GM23248 (cell line): ENCODE results near the gene DEDD2. TPM values are rescaled to one million over a fixed set of nuclear protein-coding genes. Genes with fewer than 3 reads are reported as not detected.

ENCODE experiments used
- DNase-seq: peaks from one replicate; pipeline ENCODE4 v3.0.0-alpha.2; 2015
- H2AFZ ChIP-seq: fragments of 200-600 bp; sonication (generic); 2 replicates; pipeline ENCODE4 v1.6.1; 2016; ENCODE audit warnings: antibody characterized with exemption
- H3F3A ChIP-seq: fragments of 200-600 bp; sonication (generic); 2 replicates; pipeline ENCODE4 v1.6.1; 2016; ENCODE audit warnings: mild to moderate bottlenecking, antibody characterized with exemption, mixed run types; ENCODE audit not compliant: insufficient read depth
- H3K27ac ChIP-seq: fragments of 200-600 bp; sonication (generic); 2 replicates; pipeline ENCODE4 v1.5.1; 2016; ENCODE audit warnings: mild to moderate bottlenecking
- H3K27me3 ChIP-seq: fragments of 200-600 bp; sonication (generic); replicated peaks from 2 replicates; pipeline ENCODE4 v1.6.1; 2016; ENCODE audit warnings: mild to moderate bottlenecking; ENCODE audit not compliant: insufficient read depth
- H3K36me3 ChIP-seq: fragments of 200-600 bp; sonication (generic); 2 replicates; pipeline ENCODE4 v1.6.1; 2016; ENCODE audit warnings: low read depth, mild to moderate bottlenecking
- H3K4me1 ChIP-seq: fragments of 200-600 bp; sonication (generic); 2 replicates; pipeline ENCODE4 v1.6.1; 2016; ENCODE audit warnings: mild to moderate bottlenecking; ENCODE audit not compliant: insufficient read depth
- H3K4me2 ChIP-seq: fragments of 200-600 bp; sonication (generic); one replicate; pipeline ENCODE4 v1.6.1; 2016; ENCODE audit warnings: mild to moderate bottlenecking; ENCODE audit not compliant: unreplicated experiment
- H3K4me3 ChIP-seq: fragments of 200-600 bp; sonication (generic); 2 replicates; pipeline ENCODE4 v1.5.1; 2016; ENCODE audit warnings: mild to moderate bottlenecking
- H3K79me2 ChIP-seq: fragments of 200-600 bp; sonication (generic); 2 replicates; pipeline ENCODE4 v1.6.1; 2016; ENCODE audit warnings: mild to moderate bottlenecking; ENCODE audit not compliant: insufficient read depth
- H3K9ac ChIP-seq: fragments of 200-600 bp; sonication (generic); 2 replicates; pipeline ENCODE4 v1.6.1; 2016; ENCODE audit warnings: mild to moderate bottlenecking
- H3K9me2 ChIP-seq: fragments of 200-600 bp; sonication (generic); 2 replicates; pipeline ENCODE4 v1.6.1; 2016; ENCODE audit warnings: mixed run types, mild to moderate bottlenecking, moderate library complexity; ENCODE audit not compliant: insufficient read depth
- H3K9me3 ChIP-seq: fragments of 200-600 bp; sonication (generic); one replicate; pipeline ENCODE4 v1.6.1; 2017; ENCODE audit warnings: low read depth
- H4K20me1 ChIP-seq: fragments of 200-600 bp; sonication (generic); 2 replicates; pipeline ENCODE4 v1.6.0; 2016; ENCODE audit not compliant: insufficient read depth
- EZH2 ChIP-seq: fragments of 200-600 bp; sonication (generic); IDR thresholded peaks from 2 replicates; pipeline ENCODE4 v1.6.1; 2018; ENCODE audit warnings: antibody characterized with exemption, mild to moderate bottlenecking; ENCODE audit not compliant: insufficient read depth, poor library complexity, severe bottlenecking
- EZH2phosphoT487 ChIP-seq: fragments of 200-600 bp; sonication (generic); IDR thresholded peaks from 2 replicates; pipeline ENCODE4 v1.6.1; 2018; ENCODE audit warnings: antibody characterized with exemption, moderate library complexity, mild to moderate bottlenecking, low read depth; ENCODE audit not compliant: insufficient read depth
- WGBS, 2 experiments: methylation state at CpG; one replicate each; pipeline ENCODE4 v1.1.6; 2015 to 2017; ENCODE audit warnings: low lambda C conversion rate in 2 of 2, low coverage in 1 of 2; ENCODE audit errors: missing lambda C conversion rate in 2 of 2; 5-methylcytosine and 5-hydroxymethylcytosine counted together
- in situ Hi-C: fragments of 300-500 bp; cut with MboI; formaldehyde crosslinking; loops from 2 replicates; pipeline ENCODE4 v1.15.0; 2020
- polyA plus RNA-seq: library from polyadenylated mRNA; unstranded; fragments of >200 nt; fragmentation: Nextera tagmentation; extraction: Ambion mirVana; gene quantifications from 2 replicates; pipeline ENCODE4 v1.2.1, GENCODE V29; 2016
- total RNA-seq: library from RNA; depleted of rRNA; stranded (reverse); fragments of >200 nt; shearing (Covaris generic); gene quantifications from 2 replicates; pipeline ENCODE4 v1.2.3, GENCODE V29; 2014

The DEDD2 gene
- total and polyA plus RNA-seq, 2 experiments from 2014 or later = 21.1 to 27.8 TPM

DNA sequence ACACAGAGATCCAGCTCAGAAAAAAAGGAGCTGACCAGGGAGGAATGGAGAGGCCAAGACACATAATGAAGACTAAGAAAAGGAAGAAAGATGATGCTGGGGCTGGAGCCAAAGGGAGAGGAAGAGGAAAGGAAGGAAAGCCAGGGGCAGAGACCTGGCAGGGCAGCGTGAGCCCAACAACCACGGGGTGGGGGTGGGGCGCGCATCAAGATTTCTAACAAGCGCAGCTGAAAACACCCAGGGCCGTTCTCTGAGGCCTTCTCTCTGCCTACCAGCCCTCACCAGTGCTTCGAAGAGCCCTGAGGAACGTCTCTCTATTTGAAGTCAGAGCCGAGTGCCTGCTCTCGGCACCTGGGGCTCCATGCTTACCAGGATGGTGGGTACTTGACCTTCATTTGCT is 61.7 kb downstream of the DEDD2 start:
- WGBS, 2 experiments = 29 to 38% methylated on average over 8 to 10 of the region's 10 CpGs
- Histone ChIP-seq H4K20me1 (no peaks in the 10 kb centered on the region), H3F3A (no peaks in the 10 kb centered on the region), H3K9ac (no peak overlapping the region), H3K79me2 (no peaks in the 10 kb centered on the region), H3K27me3 (peaks cover 64% of the 10 kb centered on the region), H2AFZ (no peak overlapping the region), H3K4me2 (no peak overlapping the region), H3K4me1 (no peaks in the 10 kb centered on the region), H3K9me3 (no peaks in the 10 kb centered on the region), H3K36me3 (no peaks in the 10 kb centered on the region), H3K4me3 (no peak overlapping the region), H3K27ac (no peak overlapping the region), H3K9me2 (no peaks in the 10 kb centered on the region)
- TF ChIP-seq EZH2 = no peak
- TF ChIP-seq EZH2phosphoT487 = no peak
- in situ Hi-C loops = no loop called here
- DNase-seq = no peak

DNA sequence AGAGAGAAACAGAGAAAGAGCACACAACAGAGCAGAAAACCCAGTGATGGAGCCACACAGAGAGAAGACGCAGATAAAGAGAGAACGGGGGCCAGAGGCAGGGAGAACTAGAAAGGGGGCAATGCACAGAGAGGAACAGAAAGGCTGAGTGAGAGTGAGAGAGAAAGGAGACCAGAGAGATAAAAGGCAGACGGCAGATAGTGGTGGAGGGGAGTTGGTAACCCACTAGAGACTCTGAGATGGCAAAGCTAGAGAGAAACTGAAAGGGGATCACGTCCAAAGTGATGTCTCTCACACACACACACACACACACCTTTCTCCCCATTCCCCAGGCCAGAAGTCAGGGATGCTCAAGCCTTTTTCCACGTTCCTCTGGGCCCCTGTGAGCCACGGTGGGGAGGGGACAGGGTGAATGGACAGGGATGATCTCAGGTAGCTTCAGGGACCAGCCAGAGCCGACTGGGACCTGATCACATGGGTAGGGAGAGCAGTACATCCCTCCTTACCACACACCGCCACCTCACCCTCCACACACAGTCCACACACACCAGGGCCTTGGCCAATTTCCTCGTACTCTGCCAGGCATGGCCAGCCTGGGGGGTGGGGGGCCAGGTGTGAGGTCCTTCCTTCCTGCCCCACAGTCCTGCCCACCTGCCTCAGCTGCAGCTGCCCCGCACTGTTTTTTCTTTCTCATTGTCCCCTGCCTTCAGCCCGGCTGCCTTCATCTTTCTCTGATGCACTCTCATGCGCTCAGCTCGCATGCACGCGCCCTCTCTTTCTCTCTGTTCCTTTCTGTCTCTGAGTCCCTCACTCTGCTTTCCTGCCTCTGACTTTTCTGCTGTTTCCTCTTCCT is 62.8 kb downstream of the DEDD2 start:
- Histone ChIP-seq H3K36me3 (no peaks in the 10 kb centered on the region), H3K9me3 (no peaks in the 10 kb centered on the region), H3K4me2 (no peak overlapping the region), H3F3A (no peaks in the 10 kb centered on the region), H2AFZ (no peak overlapping the region), H4K20me1 (no peaks in the 10 kb centered on the region), H3K4me1 (no peaks in the 10 kb centered on the region), H3K27ac (no peak overlapping the region), H3K4me3 (no peak overlapping the region), H3K9ac (no peak overlapping the region), H3K9me2 (no peaks in the 10 kb centered on the region), H3K79me2 (no peaks in the 10 kb centered on the region), H3K27me3 (peaks cover 57% of the 10 kb centered on the region)
- peak; percentile 6 for TF ChIP-seq EZH2
- TF ChIP-seq EZH2phosphoT487 = no peak
- in situ Hi-C loops = no loop called here
- no peak for DNase-seq
- WGBS, 2 experiments = 45 to 56% methylated on average over 15 of the region's 15 CpGs

DNA sequence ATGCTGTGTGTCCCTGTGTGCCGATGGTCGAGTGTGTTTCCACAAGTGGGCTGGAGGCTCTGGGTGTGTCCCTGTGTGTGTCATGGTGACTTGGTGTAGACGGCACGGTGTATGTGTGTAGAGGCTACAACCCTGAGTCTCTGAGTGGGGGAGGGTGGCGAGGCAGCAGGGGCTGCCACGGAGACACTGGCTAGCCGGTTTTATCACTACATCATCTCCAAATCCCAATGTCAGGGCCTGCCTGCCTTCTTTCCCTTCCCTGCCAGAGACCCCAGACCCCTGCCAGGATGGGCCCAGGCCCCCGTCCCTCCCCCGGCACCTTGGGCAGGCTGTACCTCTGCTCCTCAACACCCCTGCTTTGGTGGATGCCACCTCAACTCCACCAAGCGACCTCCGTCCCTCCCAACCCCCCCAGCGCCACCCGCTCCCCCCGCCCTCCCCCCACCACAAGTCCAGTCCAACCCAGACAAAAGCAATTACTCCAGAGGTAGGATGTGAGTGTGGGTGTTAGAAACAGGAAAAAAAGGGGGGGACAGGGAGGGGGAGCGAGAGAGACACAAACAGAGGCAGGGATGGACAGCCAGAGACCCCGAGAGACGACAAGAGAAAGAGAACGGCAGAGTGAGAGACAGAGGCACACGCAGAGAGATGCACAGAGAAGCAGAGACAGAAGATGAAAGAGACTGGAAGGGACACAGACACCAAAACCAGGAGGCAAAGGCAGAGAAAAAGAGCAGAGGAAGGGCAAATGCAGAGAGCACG is 63.6 kb downstream of the DEDD2 start:
- H3K4me3 ChIP-seq = no peak overlapping the region
- in situ Hi-C loops = no loop called here
- H3K4me2 ChIP-seq = no peak overlapping the region
- H2AFZ ChIP-seq = no peak overlapping the region
- H3K9me2 ChIP-seq = no peaks in the 10 kb centered on the region
- H3F3A ChIP-seq = no peaks in the 10 kb centered on the region
- no peaks in the 10 kb centered on the region for H3K79me2 ChIP-seq
- no peaks in the 10 kb centered on the region for H3K36me3 ChIP-seq
- H3K9ac ChIP-seq = no peak overlapping the region
- H4K20me1 ChIP-seq = no peaks in the 10 kb centered on the region
- peaks cover 57% of the 10 kb centered on the region for H3K27me3 ChIP-seq
- TF ChIP-seq EZH2 = peak; percentile 8
- no peak for TF ChIP-seq EZH2phosphoT487
- H3K9me3 ChIP-seq = no peaks in the 10 kb centered on the region
- no peaks in the 10 kb centered on the region for H3K4me1 ChIP-seq
- no peak for DNase-seq
- WGBS, 2 experiments = 17 to 19% methylated on average over 15 to 20 of the region's 20 CpGs
- H3K27ac ChIP-seq = no peak overlapping the region

DNA sequence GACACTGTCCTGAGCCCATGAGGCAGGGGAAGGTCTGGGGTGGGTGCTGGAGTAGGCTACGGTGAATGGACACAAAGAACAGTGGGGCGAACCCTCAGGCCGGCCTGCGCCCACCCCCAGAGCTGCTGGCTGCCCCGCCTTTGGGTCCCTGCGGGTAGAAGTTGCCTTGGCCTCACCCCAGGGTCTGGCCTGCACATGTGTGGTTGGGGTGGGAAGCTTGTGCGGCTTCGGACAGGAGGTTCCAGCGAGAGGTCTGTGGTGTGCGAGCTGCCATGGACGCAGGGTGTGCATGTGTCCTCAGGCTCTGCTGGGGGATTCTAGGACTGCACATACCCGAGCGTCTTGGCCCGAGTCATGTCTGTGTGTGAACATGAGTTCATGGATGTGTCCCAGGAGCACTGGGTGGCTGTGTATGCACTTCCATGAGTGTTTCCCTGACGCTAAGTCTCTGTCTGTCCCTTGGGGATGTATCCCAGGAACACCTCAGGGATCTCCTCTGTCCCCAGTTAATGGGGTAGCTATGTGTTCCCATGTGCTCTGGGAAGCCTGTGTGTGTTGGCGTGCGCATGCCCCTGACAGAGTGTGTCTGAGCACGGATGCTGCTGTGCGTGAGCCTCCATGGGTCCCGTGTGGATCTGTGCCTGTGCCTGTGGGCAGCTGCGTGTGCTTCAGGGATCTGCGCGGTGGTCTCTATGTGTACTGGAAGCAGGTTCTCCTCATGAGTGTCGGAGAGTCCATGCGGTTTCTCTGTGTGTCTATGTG is 64.4 kb downstream of the DEDD2 start:
- no peaks in the 10 kb centered on the region for H3K9me2 ChIP-seq
- TF ChIP-seq EZH2 (no peak), EZH2phosphoT487 (no peak)
- H3K79me2 ChIP-seq = no peaks in the 10 kb centered on the region
- H3K27ac ChIP-seq = no peak overlapping the region
- WGBS, 2 experiments = 52 to 54% methylated on average over 25 of the region's 25 CpGs
- H3K36me3 ChIP-seq = no peaks in the 10 kb centered on the region
- no peaks in the 10 kb centered on the region for H3K4me1 ChIP-seq
- H3K4me2 ChIP-seq = no peak overlapping the region
- no peak overlapping the region for H3K9ac ChIP-seq
- DNase-seq = no peak
- no peaks in the 10 kb centered on the region for H3F3A ChIP-seq
- no peaks in the 10 kb centered on the region for H4K20me1 ChIP-seq
- H3K27me3 ChIP-seq = peaks cover 56% of the 10 kb centered on the region
- in situ Hi-C loops = no loop called here
- no peak overlapping the region for H2AFZ ChIP-seq
- no peak overlapping the region for H3K4me3 ChIP-seq
- H3K9me3 ChIP-seq = no peaks in the 10 kb centered on the region
